Astrocyte (in vitro differentiated cells and primary cell): ENCODE measurements around the gene APOC3. TPM values are rescaled to one million over a fixed set of nuclear protein-coding genes. Genes with fewer than 3 reads are reported as not detected.

Source experiments
- DNase-seq: peaks from one replicate; pipeline ENCODE4 v3.0.0-alpha.2; 2010; ENCODE audit warnings: low read depth
- FAIRE-seq: peaks from 2 replicates; lab custom pipeline; 2011; peaks lifted over from hg19 to GRCh38; lab: Jason Lieb, UNC
- H2AFZ ChIP-seq: 2 replicates; pipeline ENCODE4 v1.6.0; 2012; ENCODE audit warnings: low read depth, low read length, inconsistent platforms
- H3K27ac ChIP-seq: 2 replicates; pipeline ENCODE4 v1.5.1; 2011; ENCODE audit warnings: low read depth, low read length, inconsistent platforms
- H3K27me3 ChIP-seq: 2 replicates; pipeline ENCODE4 v1.6.0; 2011; ENCODE audit warnings: low read length, inconsistent platforms; ENCODE audit not compliant: insufficient read depth
- H3K36me3 ChIP-seq: 2 replicates; pipeline ENCODE4 v1.5.1; 2011; ENCODE audit warnings: low read length, inconsistent platforms; ENCODE audit not compliant: insufficient read depth
- H3K4me1 ChIP-seq: 2 replicates; pipeline ENCODE4 v1.5.1; 2011; ENCODE audit warnings: low read length, inconsistent platforms; ENCODE audit not compliant: insufficient read depth
- H3K4me2 ChIP-seq: 2 replicates; pipeline ENCODE4 v1.6.0; 2012; ENCODE audit warnings: low read length, inconsistent platforms
- H3K4me3 ChIP-seq: 2 replicates; pipeline ENCODE4 v1.5.1; 2011; ENCODE audit warnings: low read depth, mild to moderate bottlenecking, low read length, inconsistent platforms; ENCODE audit not compliant: insufficient read depth
- H3K79me2 ChIP-seq: 2 replicates; pipeline ENCODE4 v1.6.0; 2012; ENCODE audit warnings: mild to moderate bottlenecking, low read length, inconsistent platforms; ENCODE audit not compliant: insufficient read depth
- H3K9ac ChIP-seq: 2 replicates; pipeline ENCODE4 v1.6.0; 2012; ENCODE audit warnings: mild to moderate bottlenecking, low read length, inconsistent platforms
- H3K9me3 ChIP-seq: 2 replicates; pipeline ENCODE4 v1.5.1; 2012; ENCODE audit warnings: low read depth, mild to moderate bottlenecking, low read length, inconsistent platforms; ENCODE audit not compliant: insufficient read depth
- H4K20me1 ChIP-seq: 2 replicates; pipeline ENCODE4 v1.6.0; 2012; ENCODE audit warnings: low read length, inconsistent platforms; ENCODE audit not compliant: insufficient read depth
- H3K27ac Mint-ChIP-seq: one replicate; pipeline ENCODE4 v1.8.0; 2021; ENCODE audit warnings: mild to moderate bottlenecking, mixed read lengths; ENCODE audit not compliant: unreplicated experiment
- H3K27me3 Mint-ChIP-seq: one replicate; pipeline ENCODE4 v1.8.0; 2021; ENCODE audit warnings: low read depth, mixed read lengths; ENCODE audit not compliant: unreplicated experiment
- H3K36me3 Mint-ChIP-seq: one replicate; pipeline ENCODE4 v1.8.0; 2021; ENCODE audit warnings: low read depth, mixed read lengths; ENCODE audit not compliant: unreplicated experiment
- H3K4me1 Mint-ChIP-seq: one replicate; pipeline ENCODE4 v1.8.0; 2021; ENCODE audit warnings: low read depth, mixed read lengths; ENCODE audit not compliant: unreplicated experiment
- H3K4me3 Mint-ChIP-seq: one replicate; pipeline ENCODE4 v1.8.0; 2021; ENCODE audit warnings: mild to moderate bottlenecking, moderate library complexity, mixed read lengths; ENCODE audit not compliant: unreplicated experiment
- H3K9me3 Mint-ChIP-seq: one replicate; pipeline ENCODE4 v1.8.0; 2021; ENCODE audit warnings: mild to moderate bottlenecking, mixed read lengths; ENCODE audit not compliant: unreplicated experiment
- EZH2 ChIP-seq: IDR thresholded peaks from 2 replicates; pipeline ENCODE4 v1.6.1; 2012; ENCODE audit warnings: mild to moderate bottlenecking, low read length, inconsistent platforms; ENCODE audit not compliant: insufficient read depth
- total RNA-seq: library from RNA; stranded (reverse); gene quantifications from 2 replicates; pipeline ENCODE4 v1.2.1, GENCODE V29; 2021
- TF ChIP-seq, protein P1 (sequence below): IDR thresholded peaks from 2 replicates; pipeline ENCODE4 v1.5.1; 2011; ENCODE audit warnings: low read depth, mild to moderate bottlenecking, inconsistent platforms, low read length, moderate library complexity; ENCODE audit not compliant: insufficient read depth

Gene APOC3
- total RNA-seq, 1 donor from 2014 or later, result not detected

DNA sequence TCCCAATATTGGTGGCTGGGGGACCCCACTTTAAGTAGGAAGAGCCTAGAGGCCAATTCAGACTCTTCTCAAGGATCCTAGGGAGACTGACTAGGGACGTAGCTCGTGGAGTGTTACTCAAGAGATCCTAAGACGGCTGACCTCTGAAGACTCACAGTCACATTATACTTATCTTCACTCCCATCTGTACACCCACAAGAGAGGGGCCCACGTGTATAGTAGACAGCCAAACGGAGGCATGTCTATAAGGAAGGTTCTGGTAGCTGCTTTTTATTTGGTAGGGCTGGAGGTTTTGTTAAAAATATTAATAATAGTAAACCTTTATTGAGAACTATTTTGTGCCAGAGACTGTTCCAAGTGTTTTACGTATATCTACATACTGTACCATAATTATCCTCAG is 30.6 kb downstream of the APOC3 start:
- no peak overlapping the region for H3K4me3 ChIP-seq
- H3K36me3 ChIP-seq, result no peaks in the 10 kb centered on the region
- no peaks in the 10 kb centered on the region for H3K9me3 ChIP-seq
- no peak for TF ChIP-seq EZH2
- TF ChIP-seq, protein P1, sequence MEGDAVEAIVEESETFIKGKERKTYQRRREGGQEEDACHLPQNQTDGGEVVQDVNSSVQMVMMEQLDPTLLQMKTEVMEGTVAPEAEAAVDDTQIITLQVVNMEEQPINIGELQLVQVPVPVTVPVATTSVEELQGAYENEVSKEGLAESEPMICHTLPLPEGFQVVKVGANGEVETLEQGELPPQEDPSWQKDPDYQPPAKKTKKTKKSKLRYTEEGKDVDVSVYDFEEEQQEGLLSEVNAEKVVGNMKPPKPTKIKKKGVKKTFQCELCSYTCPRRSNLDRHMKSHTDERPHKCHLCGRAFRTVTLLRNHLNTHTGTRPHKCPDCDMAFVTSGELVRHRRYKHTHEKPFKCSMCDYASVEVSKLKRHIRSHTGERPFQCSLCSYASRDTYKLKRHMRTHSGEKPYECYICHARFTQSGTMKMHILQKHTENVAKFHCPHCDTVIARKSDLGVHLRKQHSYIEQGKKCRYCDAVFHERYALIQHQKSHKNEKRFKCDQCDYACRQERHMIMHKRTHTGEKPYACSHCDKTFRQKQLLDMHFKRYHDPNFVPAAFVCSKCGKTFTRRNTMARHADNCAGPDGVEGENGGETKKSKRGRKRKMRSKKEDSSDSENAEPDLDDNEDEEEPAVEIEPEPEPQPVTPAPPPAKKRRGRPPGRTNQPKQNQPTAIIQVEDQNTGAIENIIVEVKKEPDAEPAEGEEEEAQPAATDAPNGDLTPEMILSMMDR, result no peak
- Mint-ChIP-seq H3K9me3 (no peaks in the 10 kb centered on the region), H3K4me3 (no peak overlapping the region), H3K27me3 (no peaks in the 10 kb centered on the region), H3K36me3 (peaks cover 40% of the 10 kb centered on the region), H3K4me1 (peaks cover 31% of the 10 kb centered on the region), H3K27ac (no peak overlapping the region)
- H4K20me1 ChIP-seq, result no peaks in the 10 kb centered on the region
- no peak overlapping the region for H3K9ac ChIP-seq
- H3K79me2 ChIP-seq, result no peaks in the 10 kb centered on the region
- H3K27me3 ChIP-seq, result no peaks in the 10 kb centered on the region
- H3K4me2 ChIP-seq, result no peak overlapping the region
- FAIRE-seq (no peak), DNase-seq (no peak)
- H3K4me1 ChIP-seq, result peaks cover 19% of the 10 kb centered on the region
- H3K27ac ChIP-seq, result no peak overlapping the region
- H2AFZ ChIP-seq, result no peak overlapping the region

- no peak overlapping the region for H3K4me3 ChIP-seq
- TF ChIP-seq, protein P1, result no peak
- no peak for TF ChIP-seq EZH2
- Mint-ChIP-seq H3K4me3 (no peak overlapping the region), H3K27me3 (no peaks in the 10 kb centered on the region), H3K36me3 (peaks cover 46% of the 10 kb centered on the region), H3K4me1 (peaks cover 31% of the 10 kb centered on the region), H3K9me3 (peaks cover 2% of the 10 kb centered on the region), H3K27ac (peak overlapping the region; percentile 36)
- peak overlapping the region; percentile 34 for H3K27ac ChIP-seq
- no peak overlapping the region for H2AFZ ChIP-seq
- H4K20me1 ChIP-seq, result no peaks in the 10 kb centered on the region
- H3K9ac ChIP-seq, result no peak overlapping the region
- H3K36me3 ChIP-seq, result no peaks in the 10 kb centered on the region
- FAIRE-seq, result peak; percentile 82
- H3K4me1 ChIP-seq, result peaks cover 19% of the 10 kb centered on the region
- no peak overlapping the region for H3K4me2 ChIP-seq
- H3K27me3 ChIP-seq, result no peaks in the 10 kb centered on the region
- DNase-seq, result peak; percentile 87
- H3K79me2 ChIP-seq, result no peaks in the 10 kb centered on the region
- H3K9me3 ChIP-seq, result no peaks in the 10 kb centered on the region
Measured at GRCh38 chr11:116861539-116861938, 31.8 kb downstream of the APOC3 start.

- Histone ChIP-seq H3K27me3 (no peaks in the 10 kb centered on the region), H4K20me1 (no peaks in the 10 kb centered on the region), H3K9me3 (no peaks in the 10 kb centered on the region), H3K4me3 (no peak overlapping the region), H3K9ac (no peak overlapping the region), H3K79me2 (no peaks in the 10 kb centered on the region), H2AFZ (no peak overlapping the region), H3K4me2 (no peak overlapping the region), H3K27ac (no peak overlapping the region), H3K4me1 (peaks cover 18% of the 10 kb centered on the region), H3K36me3 (peaks cover 5% of the 10 kb centered on the region)
- H3K9me3 Mint-ChIP-seq, result peaks cover 2% of the 10 kb centered on the region
- no peak overlapping the region for H3K4me3 Mint-ChIP-seq
- no peaks in the 10 kb centered on the region for H3K27me3 Mint-ChIP-seq
- peaks cover 44% of the 10 kb centered on the region for H3K36me3 Mint-ChIP-seq
- DNase-seq (no peak), FAIRE-seq (no peak)
- TF ChIP-seq, protein P1, result no peak
- TF ChIP-seq EZH2, result no peak
- H3K27ac Mint-ChIP-seq, result no peak overlapping the region
- H3K4me1 Mint-ChIP-seq, result peaks cover 31% of the 10 kb centered on the region
Measured at GRCh38 chr11:116862185-116862584, 32.5 kb downstream of the APOC3 start.
